H1 (cell line): ENCODE measurements around the gene HTD2. TPM values are rescaled to one million over a fixed set of nuclear protein-coding genes. Genes with fewer than 3 reads are reported as not detected.
A peak's percentile ranks its signal among the peaks of the same experiment; 100 is the strongest.

Source experiments
- CTCF ChIA-PET: fragments of 300-600 bp; sonication (Branson Sonifier 250); formaldehyde crosslinking; loops from one replicate; lab custom pipeline; 2021; ENCODE audit not compliant: partially characterized antibody; lab: Charles Lee
- POLR2A ChIA-PET: fragments of 300-600 bp; sonication (Branson Sonifier 250); formaldehyde crosslinking; loops from one replicate; lab custom pipeline; 2021; ENCODE audit warnings: inconsistent platforms; ENCODE audit not compliant: partially characterized antibody; lab: Charles Lee
- DNase-seq, 2 experiments: peaks; one replicate each; pipeline versions ENCODE4 v3.0.0 to v3.0.0-alpha.2; 2010 to 2022; ENCODE audit warnings: low spot score in 2 of 2, low read depth in 1 of 2, mixed read lengths in 1 of 2
- FAIRE-seq: peaks from 2 replicates; lab custom pipeline; 2011; peaks lifted over from hg19 to GRCh38; lab: Jason Lieb, UNC
- H2AFZ ChIP-seq: 2 replicates; pipeline ENCODE4 v1.8.1; 2012; ENCODE audit warnings: low read length, inconsistent platforms
- H2AK5ac ChIP-seq: 2 replicates; pipeline ENCODE4 v1.6.1; 2013; ENCODE audit warnings: low read depth, low read length
- H2BK120ac ChIP-seq: replicated peaks from 2 replicates; pipeline ENCODE3; 2013; ENCODE audit warnings: low read depth, low read length, inconsistent platforms
- H2BK12ac ChIP-seq: 2 replicates; pipeline ENCODE4 v1.6.1; 2013; ENCODE audit warnings: low read depth, low read length
- H2BK15ac ChIP-seq: 2 replicates; pipeline ENCODE4 v1.6.1; 2013; ENCODE audit warnings: low read length
- H2BK20ac ChIP-seq: 2 replicates; pipeline ENCODE4 v1.6.1; 2013; ENCODE audit warnings: low read length
- H2BK5ac ChIP-seq: 2 replicates; pipeline ENCODE4 v1.6.1; 2013; ENCODE audit warnings: low read depth, low read length
- H3K14ac ChIP-seq: 2 replicates; pipeline ENCODE4 v1.6.1; 2013; ENCODE audit warnings: inconsistent platforms; ENCODE audit not compliant: insufficient read length
- H3K18ac ChIP-seq: 2 replicates; pipeline ENCODE4 v1.6.1; 2013; ENCODE audit warnings: low read length; ENCODE audit errors: extremely low read depth
- H3K23ac ChIP-seq: 2 replicates; pipeline ENCODE4 v1.6.1; 2013; ENCODE audit warnings: inconsistent platforms; ENCODE audit not compliant: insufficient read length
- H3K23me2 ChIP-seq: 2 replicates; pipeline ENCODE4 v1.6.1; 2013; ENCODE audit warnings: low read depth, low read length
- H3K27ac ChIP-seq: 2 replicates; pipeline ENCODE4 v1.6.1; 2011; ENCODE audit warnings: low read depth, low read length, inconsistent platforms
- H3K27me3 ChIP-seq, 4 experiments: replicated peaks in 1 of 4; 1 replicate in 1 of 4; 2 replicates in 3 of 4; pipeline versions ENCODE4 v1.6.1 to v1.8.1; 2011 to 2013; ENCODE audit warnings: low read length in 3 of 4, mild to moderate bottlenecking in 3 of 4, inconsistent platforms in 2 of 4, mixed read lengths in 2 of 4, moderate library complexity in 1 of 4; ENCODE audit not compliant: control insufficient read depth in 3 of 4, insufficient read depth in 3 of 4; ENCODE audit errors: extremely low read depth in 1 of 4
- H3K36me3 ChIP-seq, 4 experiments: 2 replicates each; pipeline versions ENCODE4 v1.6.1 to v1.8.1; 2011 to 2013; ENCODE audit warnings: mild to moderate bottlenecking in 4 of 4, low read length in 3 of 4, moderate library complexity in 2 of 4, control low read depth in 1 of 4, inconsistent platforms in 1 of 4; ENCODE audit not compliant: insufficient read depth in 4 of 4, control insufficient read depth in 2 of 4
- H3K4ac ChIP-seq: replicated peaks from 2 replicates; pipeline ENCODE3; 2013; ENCODE audit warnings: low read length, low read depth, mixed read lengths, inconsistent platforms; ENCODE audit not compliant: insufficient read length
- H3K4me1 ChIP-seq, 4 experiments: replicated peaks in 1 of 4; 1 replicate in 1 of 4; 2 replicates in 3 of 4; pipeline versions ENCODE4 v1.6.1 to v1.8.1; 2011 to 2013; ENCODE audit warnings: low read length in 3 of 4, inconsistent platforms in 2 of 4, mixed read lengths in 1 of 4; ENCODE audit not compliant: insufficient read depth in 4 of 4, control insufficient read depth in 3 of 4
- H3K4me2 ChIP-seq, 2 experiments: 2 replicates each; pipeline versions ENCODE4 v1.6.1 to v1.8.1; 2011 to 2013; ENCODE audit warnings: low read depth in 2 of 2, low read length in 2 of 2, control low read depth in 1 of 2, inconsistent platforms in 1 of 2, mild to moderate bottlenecking in 1 of 2; ENCODE audit not compliant: insufficient read depth in 1 of 2
- H3K4me3 ChIP-seq, 4 experiments: fragments of 200-600, 300-600 bp in 1 of 4; sonication (generic), shearing (Covaris generic), sonication (Bioruptor Twin) in 1 of 4; 2 replicates each; pipeline versions ENCODE4 v1.5.1 to v1.8.1; 2011 to 2016; ENCODE audit warnings: low read length in 4 of 4, low read depth in 3 of 4, control low read depth in 2 of 4, inconsistent platforms in 2 of 4, mild to moderate bottlenecking in 2 of 4, mixed read lengths in 1 of 4, moderate library complexity in 1 of 4; ENCODE audit not compliant: insufficient read depth in 2 of 4; ENCODE audit errors: extremely low read depth in 1 of 4
- H3K56ac ChIP-seq: replicated peaks from 2 replicates; pipeline ENCODE3; 2013; ENCODE audit warnings: low read depth, mild to moderate bottlenecking, mixed read lengths, low read length, inconsistent platforms; ENCODE audit not compliant: insufficient read length
- H3K79me1 ChIP-seq: 2 replicates; pipeline ENCODE4 v1.6.1; 2013; ENCODE audit warnings: low read depth, low read length, control low read depth
- H3K79me2 ChIP-seq, 2 experiments: 2 replicates each; pipeline versions ENCODE4 v1.6.1 to v1.8.1; 2012 to 2013; ENCODE audit warnings: low read length in 2 of 2, mild to moderate bottlenecking in 2 of 2, inconsistent platforms in 1 of 2; ENCODE audit not compliant: insufficient read depth in 2 of 2, control insufficient read depth in 1 of 2
- H3K9ac ChIP-seq, 4 experiments: replicated peaks in 1 of 4; 1 replicate in 1 of 4; 2 replicates in 3 of 4; pipeline versions ENCODE4 v1.6.1 to v1.8.1; 2011 to 2013; ENCODE audit warnings: low read depth in 3 of 4, low read length in 3 of 4, control low read depth in 2 of 4, mild to moderate bottlenecking in 2 of 4, moderate library complexity in 2 of 4, inconsistent platforms in 1 of 4; ENCODE audit errors: extremely low read depth in 1 of 4
- H3K9me3 ChIP-seq, 2 experiments: 2 replicates each; pipeline versions ENCODE4 v1.6.1 to v1.8.1; 2012 to 2013; ENCODE audit warnings: mild to moderate bottlenecking in 2 of 2, moderate library complexity in 2 of 2, control low read depth in 1 of 2, inconsistent platforms in 1 of 2, low read depth in 1 of 2, low read length in 1 of 2, mixed read lengths in 1 of 2; ENCODE audit not compliant: insufficient read depth in 2 of 2
- H4K20me1 ChIP-seq, 2 experiments: replicated peaks in 1 of 2; 2 replicates each; pipeline versions ENCODE3 to v1.8.1; 2011 to 2013; ENCODE audit warnings: inconsistent platforms in 2 of 2, low read length in 2 of 2, mild to moderate bottlenecking in 1 of 2; ENCODE audit not compliant: insufficient read depth in 2 of 2, control insufficient read depth in 1 of 2
- H4K5ac ChIP-seq: 2 replicates; pipeline ENCODE4 v1.6.1; 2013; ENCODE audit warnings: low read length, low read depth, mixed read lengths, inconsistent platforms; ENCODE audit not compliant: insufficient read length
- H4K8ac ChIP-seq: 2 replicates; pipeline ENCODE4 v1.8.0; 2013; ENCODE audit warnings: mild to moderate bottlenecking, moderate library complexity, low read length, inconsistent platforms; ENCODE audit not compliant: insufficient read depth; ENCODE audit errors: extremely low read depth
- H4K91ac ChIP-seq: replicated peaks from 2 replicates; pipeline ENCODE3; 2013; ENCODE audit warnings: low read length, mixed read lengths, inconsistent platforms; ENCODE audit not compliant: insufficient read length
- CEBPB ChIP-seq: IDR thresholded peaks from 2 replicates; pipeline ENCODE4 v1.6.1; 2012; ENCODE audit warnings: low read depth, low read length
- FOSL1 ChIP-seq: IDR thresholded peaks from 2 replicates; pipeline ENCODE4 v1.6.1; 2011; ENCODE audit warnings: mild to moderate bottlenecking, low read depth, low read length, moderate library complexity; ENCODE audit not compliant: insufficient read depth
- GABPA ChIP-seq: IDR thresholded peaks from 2 replicates; pipeline ENCODE4 v1.6.1; 2011; ENCODE audit warnings: mild to moderate bottlenecking, low read length, moderate library complexity, borderline replicate concordance; ENCODE audit not compliant: insufficient read depth
- JUN ChIP-seq: IDR thresholded peaks from 2 replicates; pipeline ENCODE4 v1.6.1; 2011; ENCODE audit warnings: low read depth, mild to moderate bottlenecking, improper control_type of control experiment, low read length
- JUND ChIP-seq: IDR thresholded peaks from 2 replicates; pipeline ENCODE4 v1.6.1; 2011; ENCODE audit warnings: mild to moderate bottlenecking, improper control_type of control experiment, low read length
- RXRA ChIP-seq: IDR thresholded peaks from 2 replicates; pipeline ENCODE4 v1.6.1; 2011; ENCODE audit warnings: low read depth, mild to moderate bottlenecking, low read length, moderate library complexity; ENCODE audit not compliant: insufficient read depth
- TAF1 ChIP-seq: IDR thresholded peaks from 2 replicates; pipeline ENCODE4 v1.6.1; 2011; ENCODE audit warnings: mild to moderate bottlenecking, low read depth, low read length
- TAF7 ChIP-seq: optimal IDR thresholded peaks from 2 replicates; pipeline ENCODE3; 2011; ENCODE audit warnings: low read depth, mild to moderate bottlenecking, inconsistent platforms, low read length, moderate library complexity, borderline replicate concordance
- WGBS, 2 experiments: shearing (Covaris generic) in 1 of 2; methylation state at CpG; one replicate each; pipeline versions ENCODE4 v1.1.6 to v1.1.7; 2013 to 2015; ENCODE audit warnings: low lambda C conversion rate in 2 of 2, mixed read lengths in 2 of 2, inconsistent platforms in 1 of 2, low coverage in 1 of 2, missing lambda C conversion rate in 1 of 2; ENCODE audit not compliant: insufficient replicate concordance in 2 of 2, insufficient coverage in 1 of 2, insufficient read length in 1 of 2; ENCODE audit errors: extremely low coverage in 1 of 2, missing lambda C conversion rate in 1 of 2; 5-methylcytosine and 5-hydroxymethylcytosine counted together
- long read RNA-seq, 2 experiments: library from RNA in 1 of 2; library from capped mRNA in 1 of 2; stranded (forward); transcript quantifications; one replicate each; pipeline ENCODE4 v2.0.0, GENCODE V29; 2021; ENCODE audit warnings: inconsistent platforms in 1 of 2
- polyA minus RNA-seq, 3 experiments: library from RNA; depleted of rRNA, polyadenylated mRNA; stranded (reverse); fragments of >200 nt; gene quantifications; 1 replicate in 2 of 3; 2 replicates in 1 of 3; pipeline ENCODE4 v1.2.3, GENCODE V29; 2011
- polyA plus RNA-seq, 7 experiments: library from polyadenylated mRNA; depleted of rRNA in 3 of 7; stranded (reverse) in 5 of 7; unstranded in 2 of 7; fragments of >200 nt in 5 of 7; fragments of 200-250 nt in 2 of 7; gene quantifications; 1 replicate in 5 of 7; 2 replicates in 1 of 7; 4 replicates in 1 of 7; pipeline versions ENCODE4 v1.2.1 to v1.2.3, GENCODE V29; 2011 to 2013; ENCODE audit warnings: missing spikeins in 2 of 7, mixed read lengths in 2 of 7
- total RNA-seq: library from RNA; stranded (reverse); fragmentation: NEBNext Ultra II Directional; extraction: Animal tissue kit (Norgen Biotek cat#: 25700); gene quantifications from 2 replicates; pipeline ENCODE4 v1.2.1, GENCODE V29; 2021

The HTD2 gene
- total RNA-seq (10.3 and 10.8 TPM in 2 replicates), polyA plus RNA-seq (2011; rRNA removed) (5.6 and 8.8 TPM in 2 replicates), polyA minus RNA-seq (2011; rRNA and poly(A)+ RNA removed) (10.8 TPM in 2 replicates)
- polyA plus RNA-seq (2011; cell fraction: cytosol; rRNA removed) = 9.4 TPM
- polyA plus RNA-seq (2011; cell fraction: nucleus; rRNA removed) = 2.5 TPM
- polyA plus RNA-seq (2012, experiment 1 of 2) = 8.1 to 9.9 TPM (median 8.7 TPM) in 4 replicates
- 6.8 TPM for polyA plus RNA-seq (2012, experiment 2 of 2)
- polyA plus RNA-seq (2013, experiment 1 of 2) = 2.4 TPM
- polyA plus RNA-seq (2013, experiment 2 of 2) = 3.2 TPM
- polyA minus RNA-seq (2011; cell fraction: cytosol; rRNA and poly(A)+ RNA removed) = 1.0 TPM
- 3.2 TPM for polyA minus RNA-seq (2011; cell fraction: nucleus; rRNA and poly(A)+ RNA removed)
- long read RNA-seq, experiment 1, partial matches to known transcripts = 0 of 4 reads
- long read RNA-seq, experiment 1, other reads (novel, unspliced or antisense) = 0 of 4 reads
- long read RNA-seq, experiment 2, transcript HTD2-206 (5 exons, 1,378 nt) = major isoform, 22 of 28 reads
- long read RNA-seq, experiment 2, partial matches to known transcripts = 0 of 28 reads
- long read RNA-seq, experiment 2, other reads (novel, unspliced or antisense) = 1 of 28 reads

GRCh38 chr3:58305882-58306711 lies at the start of gene HTD2, which contains the start of gene RPP14:
HTD2 (plus strand) TSS chr3:58306520; CDS start chr3:58317614, 11,094 bp downstream.
RPP14 (plus strand) TSS chr3:58306245; CDS start chr3:58310330, 4,085 bp downstream.
- Histone ChIP-seq H3K56ac (peak within 1 kb of the TSS; percentile 97), H2AFZ (peak within 1 kb of the TSS; percentile 79; the same call in 1 of the 2 replicates), H4K8ac (peak within 1 kb of the TSS; percentile 99; the same call in 1 of the 2 replicates), H3K4me3 (peak within 1 kb of the TSS; percentile 82 to 95 (median 93)), H3K79me1 (peaks cover 6% of the 10 kb centered on the region), H2BK20ac (no peak within 1 kb of the TSS), H2BK5ac (peak within 1 kb of the TSS; percentile 97), H3K36me3 (peaks cover 2 to 14% (median 10%) of the 10 kb centered on the region in 4 experiments; a peak in 7 of 8 replicates), H2AK5ac (no peak within 1 kb of the TSS; the same call in 1 of the 2 replicates), H3K23ac (no peak within 1 kb of the TSS), H3K27ac (peak within 1 kb of the TSS; percentile 97), H2BK15ac (peak within 1 kb of the TSS; percentile 61), H3K14ac (no peak within 1 kb of the TSS), H2BK12ac (peak within 1 kb of the TSS; percentile 50; the same call in 1 of the 2 replicates), H2BK120ac (no peak within 1 kb of the TSS), H3K79me2 (peaks cover 22 to 38% of the 10 kb centered on the region in 2 experiments), H3K23me2 (peaks cover 5% of the 10 kb centered on the region; the same call in 1 of the 2 replicates), H3K4me2 (peak within 1 kb of the TSS; percentile 89 to 94), H4K5ac (peak within 1 kb of the TSS; percentile 96), H4K91ac (peak within 1 kb of the TSS; percentile 69), H3K4ac (no peak within 1 kb of the TSS), H3K18ac (peak within 1 kb of the TSS; percentile 99), H3K9ac (peak within 1 kb of the TSS; percentile 91 to 98 (median 96)), H3K27me3 (no peaks in the 10 kb centered on the region; a peak in 1 of 7 replicates), H3K4me1 (no peaks in the 10 kb centered on the region), H4K20me1 (peaks cover 8 to 11% of the 10 kb centered on the region in 2 experiments), H3K9me3 (no peaks in the 10 kb centered on the region)
- WGBS, 2 experiments = 8% methylated on average over 64 of the region's 71 CpGs; no CpG with 5 or more reads in 1 of the 2 experiments
- CTCF ChIA-PET = interaction anchor here (0.6 to 14.4 kb wide), 62 partner anchors 9 to 324 kb away, joined by 3 to 128 read pairs (median 4); partner anchors contain the start of genes ABHD6, DNASE1L3 and PXK
- FAIRE-seq (peak; percentile 57), DNase-seq (peak; percentile 90 to 99)
- POLR2A ChIA-PET = interaction anchor here (0.6 to 4.4 kb wide), 33 partner anchors 13 to 355 kb away, joined by 3 to 64 read pairs (median 4); partner anchors contain the start of gene ABHD6
- no peak for TF ChIP-seq RXRA
- peak; percentile 48 for TF ChIP-seq TAF7
- TF ChIP-seq JUND = peak; percentile 99
- peak; percentile 85; the same call in 1 of the 2 replicates for TF ChIP-seq JUN
- TF ChIP-seq FOSL1 = no peak
- 0 out of 2 replicates have a peak, but pooled peaks have one; percentile 18 for TF ChIP-seq CEBPB
- TF ChIP-seq TAF1 = peak; percentile 83
- peak; percentile 82 for TF ChIP-seq GABPA
